ENCODE results near the gene BAG3. TPM values are rescaled to one million over a fixed set of nuclear protein-coding genes. Genes with fewer than 3 reads are reported as not detected.
"Not testable (repeated sequence)": the region's sequence is repeated elsewhere in the genome, so short reads cannot be mapped to it uniquely, and the experiment has no call there.

The BAG3 gene
- total RNA-seq, 1 experiment from 2014 or later: 131 TPM

- Histone ChIP-seq H3K27ac (ENCODE audit: low read length) (no peak overlapping the region), H3K4me1 (ENCODE audit: control insufficient read depth, insufficient read depth, low read length) (0 out of 2 replicates have a peak, but pooled peaks cover 3% of the 10 kb centered on the region), H3K4me3 (ENCODE audit: low read depth in 2 of 2, low read length in 2 of 2) (no peak overlapping the region), H3K27me3 (ENCODE audit: control insufficient read depth, insufficient read depth, low read length) (no peaks in the 10 kb centered on the region), H3K9me3 (ENCODE audit: control insufficient read depth, insufficient read depth, low read depth, low read length) (no peaks in the 10 kb centered on the region), H3K36me3 (ENCODE audit: control insufficient read depth, insufficient read depth, low read length) (no peaks in the 10 kb centered on the region)
- in situ Hi-C loops (cut with HindIII; ENCODE audit: low pct_unique_long_range_greater_than_20kb, low sequenced_read_pairs) (no loop called here), intact Hi-C loops (cut with micrococcal nuclease; ENCODE audit: unreplicated experiment) (no loop called here)
- no peak for TF ChIP-seq REST (IDR thresholded peaks at IDR 0.05; ENCODE audit: insufficient read depth in 1 of 2, low read depth in 2 of 2, low read length in 1 of 2)
- TF ChIP-seq SIN3A (IDR thresholded peaks at IDR 0.05; ENCODE audit: borderline replicate concordance, insufficient read depth, low read depth, low read length): no peak
- no peak for TF ChIP-seq POLR2AphosphoS5 (IDR thresholded peaks at IDR 0.05; ENCODE audit: low read depth, low read length)
- TF ChIP-seq CTCF (IDR thresholded peaks at IDR 0.05): no peak
- no peak for TF ChIP-seq TCF7L2 (IDR thresholded peaks at IDR 0.05; ENCODE audit: low read depth, low read length)
- DNase-seq (ENCODE audit: low read depth, low spot score) (no peak), ATAC-seq (no peak)
- ChIA-PET CTCF (no interaction called here), POLR2A (no interaction called here)
- no TSS peak for BruUV-seq (replicated peaks)
Measured at GRCh38 chr10:119705434-119705831, 54.3 kb downstream of the BAG3 start.

- Histone ChIP-seq H3K36me3 (ENCODE audit: control insufficient read depth, insufficient read depth, low read length) (no peaks in the 10 kb centered on the region), H3K9me3 (ENCODE audit: control insufficient read depth, insufficient read depth, low read depth, low read length) (no peaks in the 10 kb centered on the region), H3K27me3 (ENCODE audit: control insufficient read depth, insufficient read depth, low read length) (no peaks in the 10 kb centered on the region), H3K4me1 (ENCODE audit: control insufficient read depth, insufficient read depth, low read length) (0 out of 2 replicates have a peak, but pooled peaks cover 3% of the 10 kb centered on the region), H3K27ac (ENCODE audit: low read length) (no peak overlapping the region), H3K4me3 (ENCODE audit: low read depth in 2 of 2, low read length in 2 of 2) (no peak overlapping the region)
- ChIA-PET CTCF (no interaction called here), POLR2A (no interaction called here)
- BruUV-seq (replicated peaks): no TSS peak
- DNase-seq (ENCODE audit: low read depth, low spot score): no peak
- in situ Hi-C loops (cut with HindIII; ENCODE audit: low pct_unique_long_range_greater_than_20kb, low sequenced_read_pairs): no loop called here
- intact Hi-C loops (cut with micrococcal nuclease; ENCODE audit: unreplicated experiment): no loop called here
- no peak for ATAC-seq
- TF ChIP-seq SIN3A (IDR thresholded peaks at IDR 0.05; ENCODE audit: borderline replicate concordance, insufficient read depth, low read depth, low read length): no peak
- no peak for TF ChIP-seq REST (IDR thresholded peaks at IDR 0.05; ENCODE audit: insufficient read depth in 1 of 2, low read depth in 2 of 2, low read length in 1 of 2)
- TF ChIP-seq CTCF (IDR thresholded peaks at IDR 0.05): no peak
- no peak for TF ChIP-seq TCF7L2 (IDR thresholded peaks at IDR 0.05; ENCODE audit: low read depth, low read length)
- TF ChIP-seq POLR2AphosphoS5 (IDR thresholded peaks at IDR 0.05; ENCODE audit: low read depth, low read length): no peak
Measured at GRCh38 chr10:119706521-119707278, 55.5 kb downstream of the BAG3 start.

GRCh38 chr10:119707331-119707730 is 56.2 kb downstream of the BAG3 start:
- H3K27me3 ChIP-seq (ENCODE audit: control insufficient read depth, insufficient read depth, low read length); H3K4me3 ChIP-seq (ENCODE audit: low read depth in 2 of 2, low read length in 2 of 2); BruUV-seq (replicated peaks); DNase-seq (ENCODE audit: low read depth, low spot score); CTCF ChIA-PET; H3K4me1 ChIP-seq (ENCODE audit: control insufficient read depth, insufficient read depth, low read length); H3K9me3 ChIP-seq (ENCODE audit: control insufficient read depth, insufficient read depth, low read depth, low read length); intact Hi-C loops (cut with micrococcal nuclease; ENCODE audit: unreplicated experiment); in situ Hi-C loops (cut with HindIII; ENCODE audit: low pct_unique_long_range_greater_than_20kb, low sequenced_read_pairs); H3K27ac ChIP-seq (ENCODE audit: low read length); H3K36me3 ChIP-seq (ENCODE audit: control insufficient read depth, insufficient read depth, low read length); ATAC-seq; POLR2A ChIA-PET: not testable (repeated sequence)

Measured in Panc1 (cell line).